Measurements from ENCODE around the gene CNTN4. TPM values are rescaled to one million over a fixed set of nuclear protein-coding genes. Genes with fewer than 3 reads are reported as not detected.

The CNTN4 gene
- total and polyA plus RNA-seq, 9 donors: 0.35 to 16.7 (median 3.0) TPM

DNA sequence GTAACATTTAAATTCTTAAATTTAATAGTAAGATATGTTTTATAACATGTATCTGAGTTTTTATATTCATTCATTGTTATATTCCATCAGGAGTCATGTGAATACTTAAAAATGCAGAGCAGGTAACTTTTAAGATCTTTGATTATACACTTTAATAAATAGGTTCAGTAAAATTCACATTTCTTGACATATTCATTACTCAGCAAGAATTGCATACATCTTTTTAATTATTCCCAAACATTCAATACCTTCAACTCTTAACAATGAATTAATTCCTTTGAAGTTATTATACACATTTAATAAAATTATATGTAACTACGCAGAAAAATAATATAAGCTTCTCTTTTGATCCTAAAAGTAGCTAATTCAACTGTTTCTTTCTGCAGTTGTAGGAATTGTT is 105.4 kb downstream of the CNTN4 start:
- Histone ChIP-seq H3K36me3 (no peaks in the 10 kb centered on the region), H3K27me3 (no peaks in the 10 kb centered on the region), H3K4me1 (ENCODE audit: insufficient read depth) (no peaks in the 10 kb centered on the region), H3K9me3 (no peaks in the 10 kb centered on the region), H3K27ac (no peak overlapping the region), H3K4me3 (no peak overlapping the region)
- 91 to 97% (median 96%) methylated on average over 1 of the region's 1 CpG for WGBS, 3 donors
- intact Hi-C loops (cut with DNase I): no loop called here
- TF ChIP-seq POLR2A (IDR thresholded peaks at IDR 0.05) (no peak), EP300 (IDR thresholded peaks at IDR 0.05) (no peak)
- TF ChIP-seq, protein P1, sequence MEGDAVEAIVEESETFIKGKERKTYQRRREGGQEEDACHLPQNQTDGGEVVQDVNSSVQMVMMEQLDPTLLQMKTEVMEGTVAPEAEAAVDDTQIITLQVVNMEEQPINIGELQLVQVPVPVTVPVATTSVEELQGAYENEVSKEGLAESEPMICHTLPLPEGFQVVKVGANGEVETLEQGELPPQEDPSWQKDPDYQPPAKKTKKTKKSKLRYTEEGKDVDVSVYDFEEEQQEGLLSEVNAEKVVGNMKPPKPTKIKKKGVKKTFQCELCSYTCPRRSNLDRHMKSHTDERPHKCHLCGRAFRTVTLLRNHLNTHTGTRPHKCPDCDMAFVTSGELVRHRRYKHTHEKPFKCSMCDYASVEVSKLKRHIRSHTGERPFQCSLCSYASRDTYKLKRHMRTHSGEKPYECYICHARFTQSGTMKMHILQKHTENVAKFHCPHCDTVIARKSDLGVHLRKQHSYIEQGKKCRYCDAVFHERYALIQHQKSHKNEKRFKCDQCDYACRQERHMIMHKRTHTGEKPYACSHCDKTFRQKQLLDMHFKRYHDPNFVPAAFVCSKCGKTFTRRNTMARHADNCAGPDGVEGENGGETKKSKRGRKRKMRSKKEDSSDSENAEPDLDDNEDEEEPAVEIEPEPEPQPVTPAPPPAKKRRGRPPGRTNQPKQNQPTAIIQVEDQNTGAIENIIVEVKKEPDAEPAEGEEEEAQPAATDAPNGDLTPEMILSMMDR (IDR thresholded peaks at IDR 0.05): no peak
- DNase-seq: no peak

DNA sequence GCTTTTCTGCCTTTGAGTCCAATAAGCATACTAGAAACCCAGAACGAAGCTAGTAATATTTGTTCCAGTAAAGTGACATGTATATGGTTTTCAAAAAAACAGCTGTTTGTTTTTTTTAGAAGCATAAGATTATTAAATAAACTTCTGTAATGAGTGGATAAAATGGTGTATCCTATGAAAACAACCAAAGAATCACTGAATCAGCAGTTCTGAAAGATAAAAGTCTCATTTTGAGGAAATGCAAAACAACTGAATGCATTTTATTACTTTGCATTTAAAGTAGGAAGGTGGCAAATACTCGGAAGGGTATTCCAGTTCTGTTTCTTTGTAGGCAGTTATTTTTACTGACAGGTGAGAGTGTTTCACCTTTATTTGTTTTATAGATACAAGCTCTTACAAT is 107.0 kb downstream of the CNTN4 start:
- intact Hi-C loops (cut with DNase I): no loop called here
- DNase-seq: no peak
- Histone ChIP-seq H3K36me3 (no peaks in the 10 kb centered on the region), H3K4me3 (no peak overlapping the region), H3K27ac (no peak overlapping the region), H3K4me1 (ENCODE audit: insufficient read depth) (no peaks in the 10 kb centered on the region), H3K9me3 (no peaks in the 10 kb centered on the region), H3K27me3 (no peaks in the 10 kb centered on the region)
- 60 to 74% (median 61%) methylated on average over 2 of the region's 2 CpGs for WGBS, 3 donors
- TF ChIP-seq POLR2A (IDR thresholded peaks at IDR 0.05) (no peak), EP300 (IDR thresholded peaks at IDR 0.05) (no peak)
- TF ChIP-seq, protein P1 (IDR thresholded peaks at IDR 0.05): no peak

DNA sequence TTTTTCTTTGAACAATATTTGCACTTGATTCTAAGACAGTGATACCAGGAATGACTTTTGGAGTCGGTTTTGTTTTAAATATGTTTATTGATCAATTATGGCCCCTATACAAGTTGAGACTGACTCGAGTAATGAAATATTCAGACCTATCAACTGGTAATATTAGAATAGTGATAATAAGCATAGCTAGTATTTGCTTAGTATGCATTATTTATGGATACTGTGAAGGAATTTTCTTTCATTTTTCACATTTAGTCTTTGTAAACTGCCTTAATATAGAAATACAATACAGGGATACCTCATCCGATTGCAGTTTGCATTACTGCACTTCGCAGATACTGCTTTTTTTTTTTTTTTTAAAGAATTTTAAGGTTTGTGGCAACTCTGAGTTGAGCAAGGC is 107.9 kb downstream of the CNTN4 start:
- no peak for TF ChIP-seq EP300 (IDR thresholded peaks at IDR 0.05)
- no peaks in the 10 kb centered on the region for H3K27me3 ChIP-seq
- H3K9me3 ChIP-seq: no peaks in the 10 kb centered on the region
- intact Hi-C loops (cut with DNase I): no loop called here
- H3K4me1 ChIP-seq (ENCODE audit: insufficient read depth): no peaks in the 10 kb centered on the region
- H3K4me3 ChIP-seq: no peak overlapping the region
- DNase-seq: no peak
- H3K27ac ChIP-seq: no peak overlapping the region
- 88 to 91% (median 91%) methylated on average over 4 of the region's 4 CpGs for WGBS, 3 donors
- no peaks in the 10 kb centered on the region for H3K36me3 ChIP-seq

DNA sequence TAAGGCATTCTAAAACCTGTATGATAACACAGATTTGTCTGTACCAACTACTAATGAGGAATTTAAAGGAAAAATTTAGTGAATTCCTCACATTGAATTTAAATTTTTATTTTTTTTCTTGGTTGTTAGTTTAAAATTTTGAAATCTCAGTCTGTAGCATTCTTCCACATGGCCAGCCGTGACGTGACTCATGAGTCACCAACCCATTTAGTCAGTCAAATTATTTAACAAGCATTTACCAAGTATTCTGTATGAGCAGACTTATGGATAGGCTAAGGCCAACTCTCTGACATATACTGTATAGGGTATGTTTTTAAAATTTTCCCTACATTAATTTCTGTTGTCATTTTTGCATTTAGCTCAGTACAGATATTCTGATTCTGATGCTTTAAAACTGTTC is 112.9 kb downstream of the CNTN4 start:
- no peaks in the 10 kb centered on the region for H3K27me3 ChIP-seq
- WGBS, 3 donors: 80 to 89% (median 89%) methylated on average over 2 of the region's 2 CpGs
- DNase-seq: no peak
- no peak overlapping the region for H3K4me3 ChIP-seq
- H3K27ac ChIP-seq: no peak overlapping the region
- H3K9me3 ChIP-seq: no peaks in the 10 kb centered on the region
- intact Hi-C loops (cut with DNase I): no loop called here
- no peaks in the 10 kb centered on the region for H3K4me1 ChIP-seq (ENCODE audit: insufficient read depth)
- no peak for TF ChIP-seq POLR2A (IDR thresholded peaks at IDR 0.05)
- TF ChIP-seq, protein P1 (IDR thresholded peaks at IDR 0.05): no peak
- TF ChIP-seq EP300 (IDR thresholded peaks at IDR 0.05): no peak
- H3K36me3 ChIP-seq: no peaks in the 10 kb centered on the region

DNA sequence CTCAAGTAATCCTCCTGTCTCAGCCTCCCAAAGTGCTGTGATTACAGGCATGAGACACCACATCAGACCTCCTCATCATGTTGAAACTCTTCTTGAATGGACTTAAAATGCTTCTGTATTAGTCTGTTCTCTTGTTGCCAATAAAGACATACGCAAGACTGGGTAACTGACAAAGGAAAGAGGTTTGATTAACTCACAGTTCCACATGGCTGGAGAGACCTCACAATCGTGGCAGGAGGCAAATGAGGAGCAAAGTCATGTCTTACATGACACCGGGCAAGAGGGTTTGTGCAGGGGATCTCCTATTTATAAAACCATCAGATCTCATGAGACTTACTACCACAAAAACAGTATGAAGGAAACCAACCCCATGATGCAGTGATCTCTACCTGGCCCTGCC is 113.5 kb downstream of the CNTN4 start:
- no peak for TF ChIP-seq POLR2A (IDR thresholded peaks at IDR 0.05)
- no peak for TF ChIP-seq EP300 (IDR thresholded peaks at IDR 0.05)
- TF ChIP-seq, protein P1 (IDR thresholded peaks at IDR 0.05): no peak
- 79 to 83% (median 83%) methylated on average over 3 of the region's 3 CpGs for WGBS, 3 donors
- Histone ChIP-seq H3K9me3 (no peaks in the 10 kb centered on the region), H3K4me3 (no peak overlapping the region), H3K27me3 (no peaks in the 10 kb centered on the region), H3K36me3 (no peaks in the 10 kb centered on the region), H3K27ac (no peak overlapping the region), H3K4me1 (ENCODE audit: insufficient read depth) (no peaks in the 10 kb centered on the region)
- intact Hi-C loops (cut with DNase I): no loop called here
- no peak for DNase-seq

All from ovary (tissue), 9 donors.